CD4-positive, alpha-beta memory T cell (primary cell): ENCODE data around the gene ZNF618. TPM values are rescaled to one million over a fixed set of nuclear protein-coding genes. Genes with fewer than 3 reads are reported as not detected.

Experiments
- CTCF ChIA-PET: fragments of 350-600 bp; sonication (Branson Sonifier 250); formaldehyde crosslinking; loops from one replicate; lab custom pipeline; 2021; ENCODE audit warnings: inconsistent platforms; ENCODE audit not compliant: partially characterized antibody; lab: Charles Lee
- POLR2A ChIA-PET: fragments of 350-600 bp; sonication (Branson Sonifier 250); formaldehyde crosslinking; loops from one replicate; lab custom pipeline; 2021; ENCODE audit not compliant: partially characterized antibody; lab: Charles Lee
- DNase-seq, 5 donors: peaks; one replicate each; pipeline versions ENCODE4 v3.0.0 to v3.0.0-alpha.2; 2020 to 2022; ENCODE audit warnings: mixed read lengths in 1 of 5
- H3K27ac ChIP-seq: one replicate; pipeline ENCODE4 v1.7.0; 2013; ENCODE audit warnings: low read depth, low read length
- H3K27me3 ChIP-seq: 2 replicates; pipeline ENCODE4 v1.7.0; 2013; ENCODE audit warnings: mild to moderate bottlenecking, low read length, moderate library complexity; ENCODE audit not compliant: insufficient read depth
- H3K36me3 ChIP-seq: 2 replicates; pipeline ENCODE4 v1.7.0; 2013; ENCODE audit warnings: mild to moderate bottlenecking, low read length, moderate library complexity; ENCODE audit not compliant: insufficient read depth
- H3K4me1 ChIP-seq: 2 replicates; pipeline ENCODE4 v1.7.0; 2013; ENCODE audit warnings: mild to moderate bottlenecking, low read length, moderate library complexity; ENCODE audit not compliant: insufficient read depth
- H3K4me3 ChIP-seq, 2 donors: one replicate each; pipeline ENCODE4 v1.7.0; 2013; ENCODE audit warnings: low read length in 2 of 2, mild to moderate bottlenecking in 1 of 2
- H3K9me3 ChIP-seq, 2 donors: one replicate each; pipeline ENCODE4 v1.7.0; 2013; ENCODE audit warnings: low read length in 2 of 2, control low read depth in 1 of 2; ENCODE audit not compliant: control insufficient read depth in 1 of 2
- H3K27ac Mint-ChIP-seq, 7 donors: one replicate each; pipeline ENCODE4 v1.8.0; 2020 to 2021; ENCODE audit warnings: mixed read lengths in 7 of 7, mild to moderate bottlenecking in 6 of 7, inconsistent platforms in 3 of 7, moderate library complexity in 3 of 7
- H3K27me3 Mint-ChIP-seq, 2 donors: one replicate each; pipeline ENCODE4 v1.8.0; 2020 to 2021; ENCODE audit warnings: mixed read lengths in 2 of 2
- H3K36me3 Mint-ChIP-seq, 2 donors: one replicate each; pipeline ENCODE4 v1.8.0; 2020 to 2021; ENCODE audit warnings: mixed read lengths in 2 of 2, inconsistent platforms in 1 of 2, mild to moderate bottlenecking in 1 of 2
- H3K4me1 Mint-ChIP-seq, 4 donors: one replicate each; pipeline ENCODE4 v1.8.0; 2020 to 2021; ENCODE audit warnings: mixed read lengths in 4 of 4, mild to moderate bottlenecking in 1 of 4
- H3K4me3 Mint-ChIP-seq, 8 donors: one replicate each; pipeline ENCODE4 v1.8.0; 2020 to 2021; ENCODE audit warnings: mixed read lengths in 8 of 8, mild to moderate bottlenecking in 7 of 8, moderate library complexity in 6 of 8, inconsistent platforms in 3 of 8
- H3K9me3 Mint-ChIP-seq, 8 donors: one replicate each; pipeline ENCODE4 v1.8.0; 2020 to 2021; ENCODE audit warnings: mixed read lengths in 8 of 8, mild to moderate bottlenecking in 5 of 8, inconsistent platforms in 3 of 8, moderate library complexity in 1 of 8
- intact Hi-C: fragments of 100-400 bp; cut with micrococcal nuclease; formaldehyde crosslinking; loops from one replicate; pipeline ENCODE4 v1.15.1; 2023
- polyA plus RNA-seq, 2 donors: library from polyadenylated mRNA; unstranded; fragments of 300-500 nt; fragmentation: Illumina TruSeq; gene quantifications; one replicate each; pipeline ENCODE4 v1.2.3, GENCODE V29; 2021
- total RNA-seq, 2 experiments: library from RNA; stranded (reverse); gene quantifications; one replicate each; pipeline ENCODE4 v1.2.3, GENCODE V29; 2021

The ZNF618 gene
- total and polyA plus RNA-seq, 4 experiments from 2014 or later, result 0.79 to 1.7 (median 0.80) TPM; not detected in 1

DNA sequence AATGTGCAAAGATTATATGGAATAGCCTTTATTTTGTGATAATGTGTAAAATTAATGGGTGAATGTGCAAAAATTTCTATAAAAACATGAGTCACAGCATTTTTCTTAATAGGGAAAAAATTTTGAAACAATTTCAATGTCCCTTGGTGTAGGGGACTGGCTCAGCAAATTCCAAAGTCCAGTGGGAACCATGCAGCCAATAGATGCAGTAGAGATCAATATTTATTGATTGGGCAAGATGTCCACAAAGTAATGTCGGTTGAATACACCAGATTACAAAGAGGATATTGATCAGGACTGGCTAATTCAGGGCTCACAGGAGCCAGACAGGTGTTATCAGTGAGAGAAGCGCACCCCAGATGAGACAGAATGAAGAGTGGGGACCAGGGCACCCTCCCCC is 139.5 kb downstream of the ZNF618 start:
- Histone ChIP-seq H3K9me3 (no peaks in the 10 kb centered on the region), H3K27me3 (no peaks in the 10 kb centered on the region), H3K4me1 (no peaks in the 10 kb centered on the region), H3K27ac (no peak overlapping the region), H3K4me3 (no peak overlapping the region), H3K36me3 (no peaks in the 10 kb centered on the region)
- peaks cover 0 to 2% of the 10 kb centered on the region in 2 donors for H3K36me3 Mint-ChIP-seq
- peak overlapping the region in 1 of 7 donors; percentile 13 for H3K27ac Mint-ChIP-seq
- no peak overlapping the region for H3K4me3 Mint-ChIP-seq
- peaks cover 0 to 4% of the 10 kb centered on the region in 2 donors for H3K27me3 Mint-ChIP-seq
- peaks cover 0 to 15% (median 2%) of the 10 kb centered on the region in 8 donors for H3K9me3 Mint-ChIP-seq
- H3K4me1 Mint-ChIP-seq, result no peaks in the 10 kb centered on the region
- ChIA-PET CTCF (no interaction called here), POLR2A (no interaction called here)
- intact Hi-C loops, result no loop called here
- DNase-seq, result no peak

DNA sequence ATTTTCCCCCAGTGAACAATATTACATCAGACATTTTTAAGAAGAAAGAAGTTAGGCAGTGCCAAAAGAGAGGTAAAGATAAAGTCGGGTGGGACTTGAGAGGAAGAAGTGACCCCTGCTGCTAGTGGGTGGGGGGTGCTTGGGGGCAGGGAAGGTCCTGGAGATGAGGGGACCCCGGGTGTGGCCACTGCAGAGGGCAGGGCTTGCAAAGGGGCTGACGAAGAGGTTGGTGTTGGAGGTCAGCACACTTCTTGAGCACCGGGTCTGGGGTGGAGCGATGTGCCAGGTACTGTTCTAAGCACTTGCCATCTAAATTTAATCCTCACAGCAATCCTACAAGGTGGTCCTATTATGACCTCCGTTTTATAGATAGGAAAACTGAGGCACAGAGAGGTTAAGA is 140.0 kb downstream of the ZNF618 start:
- no peaks in the 10 kb centered on the region for H3K36me3 ChIP-seq
- no peaks in the 10 kb centered on the region for H3K27me3 ChIP-seq
- Mint-ChIP-seq H3K4me3 (no peak overlapping the region), H3K4me1 (no peaks in the 10 kb centered on the region), H3K36me3 (peaks cover 0 to 2% of the 10 kb centered on the region in 2 donors), H3K27ac (no peak overlapping the region), H3K9me3 (peaks cover 0 to 15% (median 2%) of the 10 kb centered on the region in 8 donors), H3K27me3 (peaks cover 0 to 4% of the 10 kb centered on the region in 2 donors)
- H3K4me3 ChIP-seq, result no peak overlapping the region
- intact Hi-C loops, result no loop called here
- POLR2A ChIA-PET, result no interaction called here
- no peak for DNase-seq
- H3K27ac ChIP-seq, result no peak overlapping the region
- H3K9me3 ChIP-seq, result no peaks in the 10 kb centered on the region
- H3K4me1 ChIP-seq, result no peaks in the 10 kb centered on the region
- CTCF ChIA-PET, result no interaction called here

DNA sequence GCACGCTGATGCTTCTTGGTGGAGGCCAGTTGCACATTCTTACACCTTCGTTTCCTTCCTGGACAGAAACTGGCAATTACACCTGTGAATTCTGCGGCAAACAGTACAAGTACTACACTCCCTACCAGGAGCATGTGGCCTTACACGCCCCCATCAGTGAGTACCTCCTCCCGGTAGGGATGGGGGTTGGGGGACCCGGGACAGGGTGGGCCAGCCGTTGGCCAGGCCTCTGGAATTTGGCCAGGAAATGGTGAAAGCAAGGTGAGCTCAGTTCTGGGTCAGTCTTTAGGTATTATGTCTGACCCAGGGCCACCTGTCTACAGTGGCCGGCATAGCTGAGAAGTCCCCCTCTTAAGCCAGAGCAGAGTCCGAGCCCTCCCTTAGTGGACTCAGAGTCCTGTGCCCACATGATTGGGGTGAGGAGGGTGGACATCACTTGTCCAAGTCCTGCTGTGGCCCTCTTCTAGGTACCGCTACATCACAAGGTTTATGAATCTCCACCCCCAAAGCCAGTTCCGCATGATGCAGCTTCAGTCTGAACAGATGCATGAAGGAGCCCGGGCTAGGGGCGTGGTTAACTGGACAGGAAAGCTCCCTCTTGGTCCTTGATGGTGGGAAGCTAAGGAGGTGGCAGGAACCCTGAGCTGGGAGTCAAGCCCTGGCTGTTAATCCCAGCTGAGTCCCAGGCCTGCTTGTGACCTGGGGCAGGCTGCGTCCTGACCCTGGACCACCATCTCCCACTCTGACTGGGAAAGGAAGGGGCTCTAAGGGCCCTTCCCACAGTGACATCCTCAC is 140.7 kb downstream of the ZNF618 start:
- intact Hi-C loops, result no loop called here
- Histone ChIP-seq H3K4me3 (no peak overlapping the region), H3K27ac (no peak overlapping the region), H3K27me3 (no peaks in the 10 kb centered on the region), H3K4me1 (no peaks in the 10 kb centered on the region), H3K36me3 (no peaks in the 10 kb centered on the region), H3K9me3 (no peaks in the 10 kb centered on the region)
- Mint-ChIP-seq H3K27me3 (peaks cover 0 to 4% of the 10 kb centered on the region in 2 donors), H3K27ac (no peak overlapping the region), H3K4me3 (no peak overlapping the region), H3K4me1 (no peaks in the 10 kb centered on the region), H3K9me3 (peaks cover 0 to 15% (median 2%) of the 10 kb centered on the region in 8 donors), H3K36me3 (peaks cover 0 to 2% of the 10 kb centered on the region in 2 donors)
- no peak for DNase-seq
- ChIA-PET POLR2A (no interaction called here), CTCF (no interaction called here)

DNA sequence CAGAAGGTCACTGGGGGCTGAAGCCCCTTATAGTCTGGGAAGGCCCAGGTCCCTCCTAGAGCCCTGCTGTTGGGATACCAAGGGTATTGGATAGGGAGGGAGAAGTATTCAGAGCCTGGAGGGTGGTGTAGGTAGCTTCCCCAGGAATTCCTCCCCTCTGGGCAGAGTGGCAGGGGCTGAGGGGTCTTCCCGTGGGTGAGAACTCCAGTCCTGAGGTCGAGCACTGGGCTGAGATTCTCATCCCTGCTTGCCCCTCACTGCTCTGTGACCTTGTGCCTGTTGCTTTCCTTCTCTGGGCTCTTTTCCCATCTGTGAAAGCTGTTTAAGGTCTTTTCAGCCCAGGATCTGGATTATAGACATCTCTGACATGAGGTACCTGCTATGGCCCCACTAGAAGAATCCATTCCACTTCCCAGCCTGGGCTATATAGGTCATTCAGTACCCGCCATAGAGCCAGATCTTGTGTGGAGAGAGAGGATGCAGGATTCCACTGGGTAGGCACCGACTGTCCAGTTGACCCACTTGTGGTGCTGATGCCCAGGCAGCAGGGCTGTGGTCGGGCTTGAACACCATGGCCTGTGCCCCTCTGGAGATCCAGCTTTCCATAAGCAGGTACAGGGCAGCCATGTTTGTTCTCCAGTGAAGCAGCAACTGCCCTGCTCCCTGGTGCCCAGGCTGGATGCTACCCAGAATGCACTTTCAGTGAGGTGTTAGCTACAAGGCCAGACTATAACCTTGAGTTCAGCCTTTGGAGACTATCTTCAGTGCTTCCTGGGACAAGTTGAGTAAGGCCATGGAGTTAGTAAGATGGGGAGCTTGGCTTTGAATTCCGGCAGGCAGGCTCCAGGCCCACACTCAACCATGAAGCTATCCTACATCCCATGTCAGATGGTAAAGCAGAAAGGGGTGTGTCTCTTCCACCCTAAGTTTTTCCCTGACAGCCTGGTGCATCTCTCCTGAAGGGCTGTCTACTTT is 141.9 kb downstream of the ZNF618 start:
- no peak for DNase-seq
- CTCF ChIA-PET, result no interaction called here
- no peak overlapping the region for H3K27ac ChIP-seq

DNA sequence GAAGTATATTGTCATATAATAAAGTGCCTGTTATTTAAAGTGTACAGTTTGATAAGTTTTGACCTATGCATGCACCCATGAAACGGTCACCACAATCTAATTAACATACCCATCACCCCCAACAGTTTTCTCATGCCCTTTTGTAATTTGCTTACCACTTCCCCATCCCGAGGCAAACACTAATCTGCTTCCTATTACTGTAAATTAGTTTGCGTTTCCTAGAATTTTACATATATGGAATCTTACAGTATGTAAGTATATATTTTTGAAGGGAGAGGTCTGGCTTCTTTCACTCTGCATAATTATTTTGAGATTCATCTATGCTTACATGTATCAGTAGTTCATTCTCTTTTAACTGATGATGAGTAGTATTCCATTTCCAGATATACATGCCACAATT is 145.5 kb downstream of the ZNF618 start:
- Histone ChIP-seq H3K36me3 (no peaks in the 10 kb centered on the region), H3K4me3 (no peak overlapping the region), H3K27ac (no peak overlapping the region), H3K27me3 (no peaks in the 10 kb centered on the region), H3K4me1 (no peaks in the 10 kb centered on the region), H3K9me3 (no peaks in the 10 kb centered on the region)
- Mint-ChIP-seq H3K27ac (no peak overlapping the region), H3K27me3 (peaks cover 0 to 5% of the 10 kb centered on the region in 2 donors), H3K4me3 (no peak overlapping the region), H3K4me1 (no peaks in the 10 kb centered on the region), H3K36me3 (peaks cover 9 to 12% of the 10 kb centered on the region in 2 donors), H3K9me3 (peaks cover 0 to 35% (median 30%) of the 10 kb centered on the region in 8 donors)
- no peak for DNase-seq
- intact Hi-C loops, result no loop called here
- ChIA-PET POLR2A (no interaction called here), CTCF (no interaction called here)

More for the DNA sequence above, 141.9 kb downstream of the ZNF618 start:
- POLR2A ChIA-PET, result no interaction called here
- H3K27me3 Mint-ChIP-seq, result peaks cover 0 to 4% of the 10 kb centered on the region in 2 donors
- intact Hi-C loops, result no loop called here
- peaks cover 2 to 3% of the 10 kb centered on the region in 2 donors for H3K36me3 Mint-ChIP-seq
- H3K4me1 Mint-ChIP-seq, result no peaks in the 10 kb centered on the region
- no peaks in the 10 kb centered on the region for H3K36me3 ChIP-seq
- no peaks in the 10 kb centered on the region for H3K4me1 ChIP-seq
- H3K4me3 Mint-ChIP-seq, result no peak overlapping the region
- H3K4me3 ChIP-seq, result no peak overlapping the region
- H3K9me3 Mint-ChIP-seq, result peaks cover 0 to 18% (median 10%) of the 10 kb centered on the region in 8 donors
- H3K27ac Mint-ChIP-seq, result no peak overlapping the region
- H3K27me3 ChIP-seq, result no peaks in the 10 kb centered on the region
- no peaks in the 10 kb centered on the region for H3K9me3 ChIP-seq

DNA sequence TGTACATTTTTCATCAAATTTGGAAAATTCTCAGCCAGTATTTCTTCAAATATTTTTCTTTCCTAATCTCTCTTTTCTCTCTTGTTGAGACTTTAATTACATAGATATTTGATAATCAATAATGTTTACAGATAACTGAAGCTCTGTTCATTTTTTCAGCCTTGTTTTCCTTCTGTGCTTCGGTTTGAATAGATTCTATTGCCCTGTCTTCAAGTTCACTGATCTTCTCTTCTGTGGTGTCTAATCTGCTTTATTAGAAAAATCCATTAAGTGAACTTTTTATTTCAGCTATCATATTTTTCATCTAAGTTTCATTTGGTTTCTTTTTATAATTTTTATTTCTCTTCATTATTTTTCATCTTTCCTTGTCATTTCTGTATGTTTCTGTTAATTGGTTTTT is 147.9 kb downstream of the ZNF618 start:
- Histone ChIP-seq H3K9me3 (no peaks in the 10 kb centered on the region), H3K4me3 (no peak overlapping the region), H3K4me1 (no peaks in the 10 kb centered on the region), H3K27ac (no peak overlapping the region), H3K27me3 (no peaks in the 10 kb centered on the region), H3K36me3 (no peaks in the 10 kb centered on the region)
- Mint-ChIP-seq H3K9me3 (peaks cover 0 to 35% (median 30%) of the 10 kb centered on the region in 8 donors), H3K4me3 (no peak overlapping the region), H3K4me1 (no peaks in the 10 kb centered on the region), H3K36me3 (peaks cover 9 to 12% of the 10 kb centered on the region in 2 donors), H3K27ac (no peak overlapping the region), H3K27me3 (peaks cover 0 to 5% of the 10 kb centered on the region in 2 donors)
- intact Hi-C loops, result no loop called here
- CTCF ChIA-PET, result no interaction called here
- no peak for DNase-seq
- POLR2A ChIA-PET, result no interaction called here

DNA sequence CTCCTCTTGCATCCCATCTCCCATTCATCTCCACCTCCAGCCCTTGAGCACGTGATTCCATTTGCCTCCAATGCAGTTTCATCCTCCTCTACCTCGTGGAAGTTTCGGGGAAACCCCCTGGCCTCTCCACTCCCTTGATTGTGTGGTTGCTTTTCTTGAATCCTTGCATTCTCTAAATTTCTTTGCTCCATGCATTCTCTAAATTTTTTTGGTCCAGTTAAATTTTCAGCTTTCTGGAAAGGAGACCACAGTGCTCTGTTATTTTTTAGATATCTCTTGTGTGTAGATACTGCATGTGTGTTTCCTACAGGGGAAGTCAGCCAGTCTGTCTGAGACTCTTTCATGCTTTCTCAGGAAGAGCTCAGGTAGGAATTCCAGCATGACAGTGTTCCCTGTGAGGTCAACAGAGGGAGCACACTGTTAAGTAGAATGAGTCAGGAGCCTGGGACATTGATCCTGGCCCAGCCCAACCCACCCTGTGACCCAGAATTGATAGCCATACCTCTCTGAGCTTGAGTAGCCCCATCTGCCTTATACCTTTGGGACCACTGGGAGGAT is 149.2 kb downstream of the ZNF618 start:
- DNase-seq, result no peak
- H3K36me3 ChIP-seq, result no peaks in the 10 kb centered on the region
- Mint-ChIP-seq H3K9me3 (peaks cover 0 to 35% (median 30%) of the 10 kb centered on the region in 8 donors), H3K4me1 (no peaks in the 10 kb centered on the region), H3K27me3 (peaks cover 0 to 3% of the 10 kb centered on the region in 2 donors), H3K4me3 (no peak overlapping the region), H3K36me3 (peaks cover 9 to 12% of the 10 kb centered on the region in 2 donors), H3K27ac (no peak overlapping the region)
- intact Hi-C loops, result no loop called here
- no peaks in the 10 kb centered on the region for H3K9me3 ChIP-seq
- ChIA-PET POLR2A (no interaction called here), CTCF (no interaction called here)
- no peak overlapping the region for H3K4me3 ChIP-seq
- H3K27ac ChIP-seq, result no peak overlapping the region
- H3K4me1 ChIP-seq, result no peaks in the 10 kb centered on the region
- H3K27me3 ChIP-seq, result no peaks in the 10 kb centered on the region
